ENCODE data around the gene HDAC4.

- TF ChIP-seq CTCF (IDR thresholded peaks at IDR 0.05; ENCODE audit: insufficient read depth, low read length, poor library complexity, severe bottlenecking) (no peak), EZH2phosphoT487 (conservative IDR thresholded peaks at IDR 0.05; ENCODE audit: low read length) (no peak)
These were observed 364.7 kb downstream of the HDAC4 start for GRCh38 chr2:239035997-239036731.
